ENCODE measurements around the gene CTNNB1. TPM values are rescaled to one million over a fixed set of nuclear protein-coding genes. Genes with fewer than 3 reads are reported as not detected.

Gene CTNNB1
- total RNA-seq, 1 experiment from 2014 or later: 460 TPM

DNA sequence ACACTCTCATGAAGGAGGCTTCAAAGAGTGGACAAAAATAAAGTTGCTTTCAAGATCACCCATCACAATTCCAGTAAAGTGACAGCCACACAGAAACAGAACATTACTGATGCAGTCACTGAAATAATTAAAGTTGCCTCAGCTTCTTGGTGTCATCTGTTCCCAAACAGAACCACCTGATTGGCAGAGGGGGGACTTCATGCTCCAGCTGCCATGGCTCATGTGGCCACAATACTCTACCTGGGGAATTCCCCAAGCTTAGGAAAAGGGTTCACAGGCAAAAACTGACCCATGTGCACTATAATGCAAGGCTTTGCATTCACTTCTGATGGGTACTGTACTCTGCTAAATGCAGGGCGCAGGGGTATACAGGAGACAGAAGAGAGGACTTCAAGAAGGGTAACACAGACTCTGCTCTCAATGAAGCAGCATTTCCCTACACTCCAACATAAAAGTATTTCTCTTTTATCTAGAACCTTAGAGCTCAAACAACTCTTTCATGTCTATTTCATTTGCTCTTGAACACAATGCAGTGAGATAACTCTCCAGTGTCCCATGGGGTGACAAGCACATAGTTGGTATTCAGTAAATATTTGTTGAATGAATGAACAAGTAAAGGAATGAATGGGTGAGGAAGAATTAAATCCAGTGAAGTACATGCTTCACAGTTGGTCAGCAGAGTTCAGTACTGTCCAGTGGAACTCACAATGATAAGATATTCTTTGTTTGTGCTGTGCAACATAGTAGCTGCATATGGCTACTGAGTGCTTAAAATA, 8.6 kb upstream of the CTNNB1 start:
- DNase-seq (no peak), ATAC-seq (no peak)
- Histone ChIP-seq H3K9ac (ENCODE audit: low read length) (no peak overlapping the region), H3K9me2 (replicated peaks; ENCODE audit: low read length) (no peaks in the 10 kb centered on the region), H3K27me3 (ENCODE audit: low read length) (no peaks in the 10 kb centered on the region), H3K4me3 (ENCODE audit: low read length) (no peak overlapping the region), H3F3A (ENCODE audit: low read length, unreplicated experiment) (no peaks in the 10 kb centered on the region), H4K20me1 (ENCODE audit: low read length) (no peaks in the 10 kb centered on the region), H2AFZ (ENCODE audit: low read length) (no peak overlapping the region), H3K79me2 (ENCODE audit: low read length) (no peaks in the 10 kb centered on the region), H3K4me1 (ENCODE audit: insufficient read depth, low read length) (0 out of 2 replicates have a peak, but pooled peaks cover 7% of the 10 kb centered on the region), H3K9me3 (ENCODE audit: low read length) (no peaks in the 10 kb centered on the region), H3K27ac (ENCODE audit: low read length) (no peak overlapping the region), H3K4me2 (ENCODE audit: low read length) (no peak overlapping the region), H3K36me3 (ENCODE audit: low read depth, low read length) (no peaks in the 10 kb centered on the region)
- ChIA-PET CTCF (no interaction called here), POLR2A (ENCODE audit: unreplicated experiment) (no interaction called here)
- TF ChIP-seq EZH2phosphoT487 (IDR thresholded peaks at IDR 0.05; ENCODE audit: borderline replicate concordance, low read length): no peak
- no peak for TF ChIP-seq EZH2 (IDR thresholded peaks at IDR 0.05; ENCODE audit: low read length, unreplicated experiment)
- TF ChIP-seq, protein P1, sequence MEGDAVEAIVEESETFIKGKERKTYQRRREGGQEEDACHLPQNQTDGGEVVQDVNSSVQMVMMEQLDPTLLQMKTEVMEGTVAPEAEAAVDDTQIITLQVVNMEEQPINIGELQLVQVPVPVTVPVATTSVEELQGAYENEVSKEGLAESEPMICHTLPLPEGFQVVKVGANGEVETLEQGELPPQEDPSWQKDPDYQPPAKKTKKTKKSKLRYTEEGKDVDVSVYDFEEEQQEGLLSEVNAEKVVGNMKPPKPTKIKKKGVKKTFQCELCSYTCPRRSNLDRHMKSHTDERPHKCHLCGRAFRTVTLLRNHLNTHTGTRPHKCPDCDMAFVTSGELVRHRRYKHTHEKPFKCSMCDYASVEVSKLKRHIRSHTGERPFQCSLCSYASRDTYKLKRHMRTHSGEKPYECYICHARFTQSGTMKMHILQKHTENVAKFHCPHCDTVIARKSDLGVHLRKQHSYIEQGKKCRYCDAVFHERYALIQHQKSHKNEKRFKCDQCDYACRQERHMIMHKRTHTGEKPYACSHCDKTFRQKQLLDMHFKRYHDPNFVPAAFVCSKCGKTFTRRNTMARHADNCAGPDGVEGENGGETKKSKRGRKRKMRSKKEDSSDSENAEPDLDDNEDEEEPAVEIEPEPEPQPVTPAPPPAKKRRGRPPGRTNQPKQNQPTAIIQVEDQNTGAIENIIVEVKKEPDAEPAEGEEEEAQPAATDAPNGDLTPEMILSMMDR (conservative IDR thresholded peaks at IDR 0.05; ENCODE audit: low read depth, low read length): no peak
- BruUV-seq (replicated peaks): no TSS peak
- intact Hi-C loops (cut with micrococcal nuclease): no loop called here

DNA sequence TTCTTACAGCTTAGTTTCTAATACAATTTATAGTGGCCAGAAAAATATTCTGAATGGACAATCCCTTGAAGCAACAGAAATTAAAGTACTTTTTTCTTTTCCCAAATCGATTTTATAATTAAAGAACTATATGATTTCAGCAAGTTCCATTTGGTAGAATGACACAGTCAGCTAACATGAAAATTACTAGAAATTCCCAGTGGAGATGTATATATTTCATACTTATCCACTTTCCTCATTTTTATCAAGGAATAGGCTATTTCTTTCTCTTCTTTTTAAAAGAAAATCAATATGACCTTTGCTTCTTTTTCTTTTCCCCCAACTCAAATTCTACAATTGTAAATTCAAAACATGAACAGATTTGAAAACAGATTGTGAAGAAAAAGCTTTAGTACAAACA, 6.4 kb upstream of the CTNNB1 start:
- no peak for DNase-seq
- Histone ChIP-seq H3F3A (ENCODE audit: low read length, unreplicated experiment) (no peaks in the 10 kb centered on the region), H3K4me1 (ENCODE audit: insufficient read depth, low read length) (0 out of 2 replicates have a peak, but pooled peaks cover 6% of the 10 kb centered on the region), H3K79me2 (ENCODE audit: low read length) (no peaks in the 10 kb centered on the region), H3K4me2 (ENCODE audit: low read length) (no peak overlapping the region), H3K9me2 (replicated peaks; ENCODE audit: low read length) (no peaks in the 10 kb centered on the region), H3K36me3 (ENCODE audit: low read depth, low read length) (no peaks in the 10 kb centered on the region), H3K27me3 (ENCODE audit: low read length) (no peaks in the 10 kb centered on the region), H2AFZ (ENCODE audit: low read length) (no peak overlapping the region), H3K9me3 (ENCODE audit: low read length) (no peaks in the 10 kb centered on the region), H3K4me3 (ENCODE audit: low read length) (no peak overlapping the region), H3K27ac (ENCODE audit: low read length) (no peak overlapping the region), H3K9ac (ENCODE audit: low read length) (no peak overlapping the region), H4K20me1 (ENCODE audit: low read length) (no peaks in the 10 kb centered on the region)
- intact Hi-C loops (cut with micrococcal nuclease): no loop called here
- CTCF ChIA-PET: no interaction called here
- TF ChIP-seq EZH2phosphoT487 (IDR thresholded peaks at IDR 0.05; ENCODE audit: borderline replicate concordance, low read length) (no peak), EZH2 (IDR thresholded peaks at IDR 0.05; ENCODE audit: low read length, unreplicated experiment) (no peak)
- TF ChIP-seq, protein P1 (conservative IDR thresholded peaks at IDR 0.05; ENCODE audit: low read depth, low read length): no peak
- ATAC-seq: no peak
- POLR2A ChIA-PET (ENCODE audit: unreplicated experiment): no interaction called here
- no TSS peak for BruUV-seq (replicated peaks)

DNA sequence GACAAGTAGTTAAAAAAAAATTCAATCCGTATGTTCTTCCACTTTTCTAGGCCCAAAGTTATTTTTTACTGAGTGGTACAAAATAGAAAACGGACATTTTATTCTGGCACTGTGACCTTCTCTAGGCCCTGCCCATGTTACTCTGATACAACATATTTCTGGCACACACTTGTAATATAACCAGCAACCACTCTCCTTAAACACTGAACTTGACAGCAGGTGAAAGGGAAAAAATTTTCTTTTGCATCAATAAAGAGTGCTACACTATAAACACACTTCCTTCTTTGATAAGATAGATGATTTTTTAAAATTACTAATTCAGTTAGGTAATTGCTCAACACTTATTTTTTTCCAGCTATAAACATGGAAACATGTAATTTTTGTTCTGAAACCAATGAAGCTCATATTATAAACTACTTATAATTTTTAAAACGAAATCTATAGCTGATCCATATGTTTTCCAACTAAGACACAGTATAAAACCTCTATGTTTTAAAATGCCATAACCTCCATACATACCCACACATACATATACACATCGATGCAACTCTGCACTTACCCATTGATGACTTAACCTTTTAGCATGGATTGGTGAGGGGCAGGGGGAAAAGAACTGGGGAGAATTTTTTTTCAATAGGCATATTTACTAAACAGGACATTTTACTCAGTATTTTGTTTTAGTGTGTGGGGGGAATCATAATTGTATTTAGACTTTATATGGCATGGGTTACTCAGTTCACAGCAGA, 5.3 kb upstream of the CTNNB1 start:
- Histone ChIP-seq H3K4me2 (ENCODE audit: low read length) (no peak overlapping the region), H3K9ac (ENCODE audit: low read length) (no peak overlapping the region), H3K4me3 (ENCODE audit: low read length) (no peak overlapping the region), H2AFZ (ENCODE audit: low read length) (no peak overlapping the region), H3K9me3 (ENCODE audit: low read length) (no peaks in the 10 kb centered on the region), H3K9me2 (replicated peaks; ENCODE audit: low read length) (no peaks in the 10 kb centered on the region), H3K4me1 (ENCODE audit: insufficient read depth, low read length) (no peaks in the 10 kb centered on the region; the same call in 1 of the 2 replicates), H3K79me2 (ENCODE audit: low read length) (no peaks in the 10 kb centered on the region), H3F3A (ENCODE audit: low read length, unreplicated experiment) (no peaks in the 10 kb centered on the region), H3K27ac (ENCODE audit: low read length) (no peak overlapping the region), H3K36me3 (ENCODE audit: low read depth, low read length) (no peaks in the 10 kb centered on the region), H3K27me3 (ENCODE audit: low read length) (no peaks in the 10 kb centered on the region), H4K20me1 (ENCODE audit: low read length) (no peaks in the 10 kb centered on the region)
- intact Hi-C loops (cut with micrococcal nuclease): no loop called here
- TF ChIP-seq EZH2phosphoT487 (IDR thresholded peaks at IDR 0.05; ENCODE audit: borderline replicate concordance, low read length) (no peak), EZH2 (IDR thresholded peaks at IDR 0.05; ENCODE audit: low read length, unreplicated experiment) (no peak)
- TF ChIP-seq, protein P1 (conservative IDR thresholded peaks at IDR 0.05; ENCODE audit: low read depth, low read length): no peak
- no TSS peak for BruUV-seq (replicated peaks)
- no peak for DNase-seq
- ChIA-PET CTCF (no interaction called here), POLR2A (ENCODE audit: unreplicated experiment) (no interaction called here)
- ATAC-seq: no peak
